Measurements from ENCODE around the gene CCNY.

DNA sequence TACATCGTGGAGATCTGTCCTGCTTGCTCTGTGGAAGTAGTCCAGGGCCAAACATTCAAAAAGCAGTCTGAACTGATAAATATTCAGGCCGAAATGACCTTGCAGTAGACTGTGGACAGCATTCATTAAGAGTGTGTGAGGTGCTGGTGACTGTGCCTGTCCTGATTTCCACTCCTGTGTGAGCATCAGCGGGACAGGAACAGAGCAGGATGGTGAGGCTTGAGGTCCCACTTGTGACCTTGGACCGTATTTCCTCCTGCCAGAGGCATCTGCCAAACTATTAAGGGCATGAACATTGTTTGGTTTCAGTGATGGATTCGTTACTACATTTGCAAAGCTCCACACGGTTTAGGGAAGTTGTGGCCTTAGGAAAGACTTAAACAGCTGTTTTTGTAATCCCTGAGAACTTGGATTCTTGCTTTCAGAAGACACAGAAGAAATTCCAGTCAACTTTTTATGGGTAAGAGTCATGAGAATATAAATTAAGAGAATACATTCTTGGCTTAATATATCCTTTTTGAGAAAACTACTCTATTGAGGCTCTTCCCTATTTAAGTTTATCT, 32.8 kb downstream of the CCNY start:
- TF ChIP-seq, protein P1, sequence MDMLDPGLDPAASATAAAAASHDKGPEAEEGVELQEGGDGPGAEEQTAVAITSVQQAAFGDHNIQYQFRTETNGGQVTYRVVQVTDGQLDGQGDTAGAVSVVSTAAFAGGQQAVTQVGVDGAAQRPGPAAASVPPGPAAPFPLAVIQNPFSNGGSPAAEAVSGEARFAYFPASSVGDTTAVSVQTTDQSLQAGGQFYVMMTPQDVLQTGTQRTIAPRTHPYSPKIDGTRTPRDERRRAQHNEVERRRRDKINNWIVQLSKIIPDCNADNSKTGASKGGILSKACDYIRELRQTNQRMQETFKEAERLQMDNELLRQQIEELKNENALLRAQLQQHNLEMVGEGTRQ (CRISPR knock-in tag; IDR thresholded peaks at IDR 0.05): no peak
- TF ChIP-seq, protein P2, sequence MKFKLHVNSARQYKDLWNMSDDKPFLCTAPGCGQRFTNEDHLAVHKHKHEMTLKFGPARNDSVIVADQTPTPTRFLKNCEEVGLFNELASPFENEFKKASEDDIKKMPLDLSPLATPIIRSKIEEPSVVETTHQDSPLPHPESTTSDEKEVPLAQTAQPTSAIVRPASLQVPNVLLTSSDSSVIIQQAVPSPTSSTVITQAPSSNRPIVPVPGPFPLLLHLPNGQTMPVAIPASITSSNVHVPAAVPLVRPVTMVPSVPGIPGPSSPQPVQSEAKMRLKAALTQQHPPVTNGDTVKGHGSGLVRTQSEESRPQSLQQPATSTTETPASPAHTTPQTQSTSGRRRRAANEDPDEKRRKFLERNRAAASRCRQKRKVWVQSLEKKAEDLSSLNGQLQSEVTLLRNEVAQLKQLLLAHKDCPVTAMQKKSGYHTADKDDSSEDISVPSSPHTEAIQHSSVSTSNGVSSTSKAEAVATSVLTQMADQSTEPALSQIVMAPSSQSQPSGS (CRISPR knock-in tag; IDR thresholded peaks at IDR 0.05; ENCODE audit: borderline replicate concordance, low read depth): no peak
- TF ChIP-seq, protein P3, sequence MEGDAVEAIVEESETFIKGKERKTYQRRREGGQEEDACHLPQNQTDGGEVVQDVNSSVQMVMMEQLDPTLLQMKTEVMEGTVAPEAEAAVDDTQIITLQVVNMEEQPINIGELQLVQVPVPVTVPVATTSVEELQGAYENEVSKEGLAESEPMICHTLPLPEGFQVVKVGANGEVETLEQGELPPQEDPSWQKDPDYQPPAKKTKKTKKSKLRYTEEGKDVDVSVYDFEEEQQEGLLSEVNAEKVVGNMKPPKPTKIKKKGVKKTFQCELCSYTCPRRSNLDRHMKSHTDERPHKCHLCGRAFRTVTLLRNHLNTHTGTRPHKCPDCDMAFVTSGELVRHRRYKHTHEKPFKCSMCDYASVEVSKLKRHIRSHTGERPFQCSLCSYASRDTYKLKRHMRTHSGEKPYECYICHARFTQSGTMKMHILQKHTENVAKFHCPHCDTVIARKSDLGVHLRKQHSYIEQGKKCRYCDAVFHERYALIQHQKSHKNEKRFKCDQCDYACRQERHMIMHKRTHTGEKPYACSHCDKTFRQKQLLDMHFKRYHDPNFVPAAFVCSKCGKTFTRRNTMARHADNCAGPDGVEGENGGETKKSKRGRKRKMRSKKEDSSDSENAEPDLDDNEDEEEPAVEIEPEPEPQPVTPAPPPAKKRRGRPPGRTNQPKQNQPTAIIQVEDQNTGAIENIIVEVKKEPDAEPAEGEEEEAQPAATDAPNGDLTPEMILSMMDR (IDR thresholded peaks at IDR 0.05): no peak
- TF ChIP-seq NFE2L1 (CRISPR knock-in tag; IDR thresholded peaks at IDR 0.05): no peak
- TF ChIP-seq, protein P4, sequence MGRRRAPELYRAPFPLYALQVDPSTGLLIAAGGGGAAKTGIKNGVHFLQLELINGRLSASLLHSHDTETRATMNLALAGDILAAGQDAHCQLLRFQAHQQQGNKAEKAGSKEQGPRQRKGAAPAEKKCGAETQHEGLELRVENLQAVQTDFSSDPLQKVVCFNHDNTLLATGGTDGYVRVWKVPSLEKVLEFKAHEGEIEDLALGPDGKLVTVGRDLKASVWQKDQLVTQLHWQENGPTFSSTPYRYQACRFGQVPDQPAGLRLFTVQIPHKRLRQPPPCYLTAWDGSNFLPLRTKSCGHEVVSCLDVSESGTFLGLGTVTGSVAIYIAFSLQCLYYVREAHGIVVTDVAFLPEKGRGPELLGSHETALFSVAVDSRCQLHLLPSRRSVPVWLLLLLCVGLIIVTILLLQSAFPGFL (CRISPR knock-in tag; IDR thresholded peaks at IDR 0.05; ENCODE audit: borderline replicate concordance): no peak
- no peak for TF ChIP-seq SP1 (CRISPR knock-in tag; conservative IDR thresholded peaks at IDR 0.05)
- TF ChIP-seq EMX1 (CRISPR knock-in tag; IDR thresholded peaks at IDR 0.05): no peak
- TF ChIP-seq ESRRA (CRISPR knock-in tag; IDR thresholded peaks at IDR 0.05; ENCODE audit: borderline replicate concordance): no peak
- TF ChIP-seq, protein P5, sequence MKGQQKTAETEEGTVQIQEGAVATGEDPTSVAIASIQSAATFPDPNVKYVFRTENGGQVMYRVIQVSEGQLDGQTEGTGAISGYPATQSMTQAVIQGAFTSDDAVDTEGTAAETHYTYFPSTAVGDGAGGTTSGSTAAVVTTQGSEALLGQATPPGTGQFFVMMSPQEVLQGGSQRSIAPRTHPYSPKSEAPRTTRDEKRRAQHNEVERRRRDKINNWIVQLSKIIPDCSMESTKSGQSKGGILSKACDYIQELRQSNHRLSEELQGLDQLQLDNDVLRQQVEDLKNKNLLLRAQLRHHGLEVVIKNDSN (CRISPR knock-in tag; IDR thresholded peaks at IDR 0.05): no peak
- no peak for TF ChIP-seq JUN (CRISPR knock-in tag; IDR thresholded peaks at IDR 0.05)
- TF ChIP-seq GABPB1 (CRISPR knock-in tag; IDR thresholded peaks at IDR 0.05): no peak
- no peak for TF ChIP-seq ATF1 (CRISPR knock-in tag; IDR thresholded peaks at IDR 0.05)
- TF ChIP-seq, protein P6, sequence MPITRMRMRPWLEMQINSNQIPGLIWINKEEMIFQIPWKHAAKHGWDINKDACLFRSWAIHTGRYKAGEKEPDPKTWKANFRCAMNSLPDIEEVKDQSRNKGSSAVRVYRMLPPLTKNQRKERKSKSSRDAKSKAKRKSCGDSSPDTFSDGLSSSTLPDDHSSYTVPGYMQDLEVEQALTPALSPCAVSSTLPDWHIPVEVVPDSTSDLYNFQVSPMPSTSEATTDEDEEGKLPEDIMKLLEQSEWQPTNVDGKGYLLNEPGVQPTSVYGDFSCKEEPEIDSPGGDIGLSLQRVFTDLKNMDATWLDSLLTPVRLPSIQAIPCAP (CRISPR knock-in tag; IDR thresholded peaks at IDR 0.05): no peak
- no peak for TF ChIP-seq ELF4 (CRISPR knock-in tag; IDR thresholded peaks at IDR 0.05; ENCODE audit: low read depth)

Data from WTC11 (cell line).